HG02852 (cell line): ENCODE measurements around the gene FGF22.
A peak's percentile ranks its signal among the peaks of the same experiment; 100 is the strongest.
"Not testable (repeated sequence)": the region's sequence is repeated elsewhere in the genome, so short reads cannot be mapped to it uniquely, and the experiment has no call there.

Source experiments
- ATAC-seq: cut with Tn5 transposase; IDR thresholded peaks from one replicate; pipeline ENCODE4 v1.9.1; 2021; ENCODE audit warnings: mild to moderate bottlenecking, moderate library complexity; ENCODE audit not compliant: unreplicated experiment

The FGF22 gene

GRCh38 chr19:656751-657559 lies 17.3 kb downstream of the FGF22 start:
- no peak for ATAC-seq

- no peak for ATAC-seq
These were observed 17.9 kb downstream of the FGF22 start for GRCh38 chr19:657611-658010.

- no peak for ATAC-seq
These were observed 18.6 kb downstream of the FGF22 start for GRCh38 chr19:658059-658839.

- ATAC-seq: no peak
These were observed 19.5 kb downstream of the FGF22 start for GRCh38 chr19:658916-659839.

- ATAC-seq: no peak
These were observed 21.2 kb downstream of the FGF22 start for GRCh38 chr19:660793-661426.

GRCh38 chr19:661427-662196 lies 21.9 kb downstream of the FGF22 start:
- no peak for ATAC-seq

- peak; percentile 8 for ATAC-seq
These were observed 22.7 kb downstream of the FGF22 start for GRCh38 chr19:662207-662961.

- peak; percentile 41 for ATAC-seq
These were observed 23.4 kb downstream of the FGF22 start, which contains the start of gene RNF126 for GRCh38 chr19:662962-663681. TSS of gene RNF126 (minus strand) at chr19:663214. CDS start at chr19:663121, 93 bp downstream.

GRCh38 chr19:663682-664117 lies 24.0 kb downstream of the FGF22 start:
- ATAC-seq: no peak

GRCh38 chr19:664913-665443 lies 25.3 kb downstream of the FGF22 start:
- no peak for ATAC-seq

GRCh38 chr19:666985-667573 lies 27.4 kb downstream of the FGF22 start:
- ATAC-seq: not testable (repeated sequence)

- not testable (repeated sequence) for ATAC-seq
These were observed 29.2 kb downstream of the FGF22 start for GRCh38 chr19:668675-669434.

GRCh38 chr19:670609-671075 lies 31.0 kb downstream of the FGF22 start:
- no peak for ATAC-seq

GRCh38 chr19:674282-675151 lies 34.8 kb downstream of the FGF22 start:
- no peak for ATAC-seq

- ATAC-seq: no peak
These were observed 36.3 kb downstream of the FGF22 start for GRCh38 chr19:676007-676338.
